Fibroblast of villous mesenchyme (primary cell): ENCODE results near the gene STRADA. TPM values are rescaled to one million over a fixed set of nuclear protein-coding genes. Genes with fewer than 3 reads are reported as not detected.

ENCODE experiments used
- DNase-seq: peaks from one replicate; pipeline ENCODE4 v3.0.0-alpha.2; 2010; ENCODE audit warnings: low read depth
- H3K4me3 ChIP-seq: 2 replicates; pipeline ENCODE4 v1.5.1; 2011; ENCODE audit warnings: low read depth, mild to moderate bottlenecking, low read length
- total RNA-seq: library from RNA; depleted of rRNA; stranded (reverse); fragments of >200 nt; gene quantifications from 2 replicates; pipeline ENCODE4 v1.2.3, GENCODE V29; 2012
- TF ChIP-seq, protein P1 (sequence below): IDR thresholded peaks from 2 replicates; pipeline ENCODE4 v1.5.1; 2012; ENCODE audit warnings: low read depth, mild to moderate bottlenecking, low read length; ENCODE audit not compliant: insufficient read depth

Gene STRADA
- total RNA-seq, 1 donor = 25.0 TPM

DNA sequence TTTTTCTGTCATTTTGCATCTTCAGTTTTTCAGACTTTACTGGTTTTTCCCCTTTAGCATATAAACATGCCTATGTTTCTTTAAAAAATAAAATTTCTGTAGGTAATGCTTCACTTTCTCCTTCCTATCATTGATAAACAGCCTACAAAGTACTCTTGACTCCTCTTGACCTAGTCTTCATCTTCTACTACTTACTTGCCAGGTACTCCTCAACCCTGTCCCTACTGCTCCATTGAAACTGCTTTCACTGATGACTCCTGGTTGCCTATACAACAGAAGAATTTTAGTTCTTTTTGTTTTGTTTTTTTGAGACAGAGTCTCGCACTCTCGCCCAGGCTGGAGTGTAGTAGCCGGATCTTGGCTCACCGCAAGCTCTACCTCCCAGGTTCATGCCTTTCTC, 39.3 kb upstream of the STRADA start:
- TF ChIP-seq, protein P1, sequence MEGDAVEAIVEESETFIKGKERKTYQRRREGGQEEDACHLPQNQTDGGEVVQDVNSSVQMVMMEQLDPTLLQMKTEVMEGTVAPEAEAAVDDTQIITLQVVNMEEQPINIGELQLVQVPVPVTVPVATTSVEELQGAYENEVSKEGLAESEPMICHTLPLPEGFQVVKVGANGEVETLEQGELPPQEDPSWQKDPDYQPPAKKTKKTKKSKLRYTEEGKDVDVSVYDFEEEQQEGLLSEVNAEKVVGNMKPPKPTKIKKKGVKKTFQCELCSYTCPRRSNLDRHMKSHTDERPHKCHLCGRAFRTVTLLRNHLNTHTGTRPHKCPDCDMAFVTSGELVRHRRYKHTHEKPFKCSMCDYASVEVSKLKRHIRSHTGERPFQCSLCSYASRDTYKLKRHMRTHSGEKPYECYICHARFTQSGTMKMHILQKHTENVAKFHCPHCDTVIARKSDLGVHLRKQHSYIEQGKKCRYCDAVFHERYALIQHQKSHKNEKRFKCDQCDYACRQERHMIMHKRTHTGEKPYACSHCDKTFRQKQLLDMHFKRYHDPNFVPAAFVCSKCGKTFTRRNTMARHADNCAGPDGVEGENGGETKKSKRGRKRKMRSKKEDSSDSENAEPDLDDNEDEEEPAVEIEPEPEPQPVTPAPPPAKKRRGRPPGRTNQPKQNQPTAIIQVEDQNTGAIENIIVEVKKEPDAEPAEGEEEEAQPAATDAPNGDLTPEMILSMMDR = no peak
- H3K4me3 ChIP-seq = no peak overlapping the region
- DNase-seq = no peak

DNA sequence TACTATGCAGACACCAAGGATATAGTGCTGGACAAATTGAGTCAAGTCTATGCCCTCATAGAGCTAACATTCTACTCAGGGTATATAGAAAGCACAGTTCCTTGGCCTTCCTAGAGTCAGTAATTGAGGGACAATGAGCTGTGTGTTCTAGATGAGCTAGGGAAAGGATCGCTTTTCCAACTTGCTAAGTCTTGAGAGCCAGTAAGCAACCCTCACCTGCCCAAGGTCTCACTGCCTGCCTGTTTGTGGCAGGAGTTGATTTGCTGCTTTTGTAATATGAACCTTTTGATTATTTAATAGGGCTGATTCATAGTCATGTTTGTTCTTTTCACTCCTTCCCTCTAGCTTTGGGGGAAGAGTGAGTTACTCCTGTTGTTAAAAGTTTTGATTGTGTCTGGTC, 38.9 kb upstream of the STRADA start:
- H3K4me3 ChIP-seq = no peak overlapping the region
- TF ChIP-seq, protein P1 = no peak
- DNase-seq = peak; percentile 38

GRCh38 chr17:63775420-63775819, 33.8 kb upstream of the STRADA start:
- peak; percentile 23 for DNase-seq
- H3K4me3 ChIP-seq = peak overlapping the region; percentile 94
- TF ChIP-seq, protein P1 = no peak

DNA sequence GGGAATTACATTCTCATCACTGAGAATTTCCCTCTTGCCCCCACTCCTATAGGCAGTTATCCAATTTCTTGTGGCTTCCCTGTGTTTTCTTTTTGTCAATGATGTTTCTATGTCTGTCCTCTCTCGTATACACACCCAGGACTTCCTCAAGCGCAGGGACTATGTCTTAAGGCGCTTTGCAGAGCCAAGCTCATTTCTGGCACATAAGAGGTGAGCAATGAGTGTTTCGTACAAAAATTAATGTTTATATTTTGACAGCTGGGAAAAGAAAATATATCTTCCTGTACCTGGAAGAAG, 33.3 kb upstream of the STRADA start:
- peak overlapping the region; percentile 94 for H3K4me3 ChIP-seq
- DNase-seq = peak; percentile 28
- TF ChIP-seq, protein P1 = no peak

- peak within 1 kb of the TSS; percentile 94 for H3K4me3 ChIP-seq
- DNase-seq = peak; percentile 75
- TF ChIP-seq, protein P1 = peak; percentile 21
Observed at GRCh38 chr17:63774141-63774968, 32.8 kb upstream of the STRADA start, which contains the start of gene DDX42. DDX42 (plus strand) TSS chr17:63774170; CDS start chr17:63787050, 12,880 bp downstream.

DNA sequence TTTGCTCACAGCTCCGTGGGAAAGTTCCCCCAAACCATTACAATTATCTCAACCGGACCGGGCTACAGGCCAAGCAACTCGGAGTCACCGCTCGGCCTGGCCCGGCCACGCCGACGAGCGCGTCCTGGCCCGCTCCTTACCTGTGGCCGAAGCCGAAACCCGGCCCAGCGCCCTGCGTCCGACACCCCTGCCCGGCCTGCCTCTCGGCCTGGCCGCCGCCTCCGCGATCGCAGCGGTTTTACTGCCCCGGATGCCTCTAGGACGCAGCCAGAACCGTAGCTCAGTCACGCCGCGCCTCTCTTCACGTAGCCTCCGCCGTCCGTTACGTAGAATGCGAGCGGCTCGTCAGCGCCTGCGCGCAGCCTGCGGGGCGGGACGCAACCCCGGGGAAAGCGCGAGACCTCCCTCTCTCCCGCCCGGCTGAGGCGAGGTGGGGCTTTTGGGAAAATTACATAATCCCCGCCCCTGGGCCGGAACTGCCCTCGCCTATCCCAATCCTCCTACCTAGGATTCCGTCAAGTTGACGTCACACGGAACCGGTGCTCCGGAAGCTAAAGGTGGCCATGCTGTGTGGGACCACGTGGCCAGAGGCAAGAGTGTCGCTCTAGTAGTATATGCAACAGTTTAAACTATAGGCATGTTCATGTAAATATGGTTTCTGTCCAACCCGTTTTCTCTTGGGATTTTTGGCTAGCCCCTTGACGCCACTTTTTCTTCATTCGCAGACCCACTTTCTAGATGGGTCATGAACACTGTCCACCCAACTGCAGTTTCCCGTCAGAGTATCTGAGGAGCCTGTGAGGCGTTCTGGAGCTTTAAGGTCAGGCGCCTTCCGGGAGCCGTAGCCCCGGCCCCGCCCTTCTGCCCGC, 31.9 kb upstream of the STRADA start, which contains the start of gene CCDC47:
Gene CCDC47 (minus strand): TSS at position 326 of the 869 bp plus-strand sequence. CDS start 7,422 bp downstream, outside the sequence.
- H3K4me3 ChIP-seq = peak within 1 kb of the TSS; percentile 94
- TF ChIP-seq, protein P1 = no peak
- DNase-seq = peak; percentile 100
